HG03442 (cell line): ENCODE data around the gene KRT37.
"Not testable (repeated sequence)": the region's sequence is repeated elsewhere in the genome, so short reads cannot be mapped to it uniquely, and the experiment has no call there.

Source experiments
- ATAC-seq: cut with Tn5 transposase; IDR thresholded peaks from one replicate; pipeline ENCODE4 v1.9.1; 2021; ENCODE audit warnings: mild to moderate bottlenecking, moderate library complexity; ENCODE audit not compliant: unreplicated experiment

KRT37 gene

DNA sequence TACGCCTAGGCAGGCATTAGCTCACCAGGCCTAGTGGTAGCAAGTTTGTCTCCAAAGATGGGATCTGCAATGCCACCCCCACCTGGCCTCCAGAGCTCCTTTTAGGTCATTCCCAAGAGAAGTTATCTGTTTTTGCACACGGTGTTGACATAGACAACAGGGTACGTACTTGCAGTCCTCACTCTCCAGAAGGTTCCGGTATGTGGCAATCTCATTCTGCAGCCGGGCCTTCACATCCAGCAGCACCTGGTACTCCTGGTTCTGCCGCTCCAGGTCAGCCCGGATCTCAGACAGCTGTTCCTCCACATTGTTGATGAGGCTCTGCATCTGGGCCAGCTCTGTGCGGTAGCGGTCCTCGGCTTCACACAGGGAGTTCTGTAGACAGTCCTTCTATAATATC, 17.2 kb downstream of the KRT37 start:
- no peak for ATAC-seq

DNA sequence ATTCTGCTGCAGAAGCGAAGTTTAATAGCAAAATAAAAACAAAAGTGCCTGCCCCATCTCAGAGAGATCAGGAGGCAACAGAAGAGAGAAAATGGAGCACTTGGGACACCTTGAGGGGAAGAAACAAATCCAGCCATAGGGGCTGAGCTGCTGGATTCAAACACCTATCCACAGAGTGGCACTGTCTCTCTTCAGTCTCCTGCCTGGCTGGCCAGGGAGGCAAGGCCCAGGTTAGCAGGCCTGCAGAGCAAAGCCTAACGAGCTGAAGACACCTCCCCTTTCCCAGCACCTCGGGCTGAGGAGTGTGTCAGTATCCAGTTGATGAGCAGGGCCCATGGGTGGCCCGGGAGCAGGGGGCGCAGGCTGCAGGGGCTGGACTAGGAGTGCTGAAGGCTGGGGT, 18.2 kb downstream of the KRT37 start:
- ATAC-seq = no peak

DNA sequence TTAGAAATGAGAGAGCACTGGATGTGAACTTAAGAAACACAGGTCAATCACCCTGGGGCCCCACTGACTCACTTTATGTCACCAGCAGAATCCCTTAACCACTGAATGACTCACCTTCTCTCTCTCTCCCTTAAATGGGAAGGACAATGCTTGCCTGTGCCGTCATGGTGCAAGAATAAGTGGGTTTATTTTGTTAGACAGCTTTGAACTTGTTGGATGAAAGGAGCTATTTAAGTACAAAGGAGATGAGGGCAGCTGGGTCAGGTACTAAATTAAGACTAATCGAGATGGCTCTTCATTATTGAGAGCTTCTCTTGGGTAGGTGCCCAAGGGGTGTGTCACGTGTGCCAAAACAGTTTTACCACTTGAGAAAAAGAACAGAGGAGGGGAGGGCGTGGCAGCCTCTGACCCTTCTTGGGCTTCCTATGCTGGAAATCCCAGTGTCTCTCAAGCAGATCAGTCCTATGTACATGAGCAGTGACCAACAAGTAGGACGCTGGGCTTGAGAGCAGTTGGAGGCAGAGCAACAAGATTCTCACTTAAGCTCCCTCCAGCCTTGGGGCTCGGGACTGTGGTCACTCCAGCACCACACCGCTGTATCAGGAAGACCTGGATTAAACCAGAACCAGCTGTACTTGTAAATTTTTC, 20.2 kb downstream of the KRT37 start:
- ATAC-seq = no peak

DNA sequence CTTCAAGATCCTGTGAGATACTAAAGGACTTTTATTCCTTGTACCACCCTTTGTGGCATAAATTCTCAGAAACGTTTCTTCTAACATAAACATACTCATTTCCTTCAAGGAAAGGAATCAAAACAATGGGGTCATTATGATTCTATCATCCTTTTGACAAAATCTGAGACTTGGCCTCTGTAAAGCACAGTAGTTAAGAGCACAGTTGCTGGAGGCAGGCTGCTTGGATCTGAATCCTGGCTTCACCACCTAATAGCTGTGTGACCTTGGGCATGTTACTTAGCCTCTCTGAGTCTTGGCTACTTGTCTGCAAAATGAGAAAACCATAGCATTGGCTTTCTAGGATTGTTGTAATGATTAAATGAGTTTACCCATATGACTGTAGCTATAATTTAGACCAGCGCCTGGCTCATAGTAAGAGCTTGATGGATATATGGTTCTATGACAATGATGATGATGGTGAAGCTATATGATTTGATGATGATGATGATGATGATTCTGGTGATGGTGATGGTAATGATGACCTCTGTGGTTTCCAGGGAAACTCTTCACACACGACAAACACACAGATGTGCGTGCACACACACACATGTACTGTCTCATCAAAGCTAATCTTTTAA, 20.9 kb downstream of the KRT37 start:
- no peak for ATAC-seq

DNA sequence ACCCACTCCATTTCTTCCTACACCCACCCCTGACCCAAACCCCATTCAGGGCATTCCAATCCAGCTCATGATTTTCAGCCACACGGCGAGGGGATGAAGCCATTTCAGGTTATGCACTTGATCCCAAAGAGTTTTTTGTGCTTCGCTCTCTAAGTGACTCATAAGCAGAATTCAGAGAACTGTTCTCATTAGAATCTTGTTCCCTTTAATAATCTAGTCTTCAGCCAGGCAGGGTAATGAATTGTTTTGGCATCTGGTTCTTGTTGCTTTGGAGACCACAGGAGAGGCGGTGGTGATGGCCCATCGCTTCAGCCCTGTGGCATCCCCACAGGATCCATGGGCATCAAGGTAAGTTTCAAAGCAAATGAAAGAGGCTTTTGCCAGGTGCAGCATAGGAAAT, 22.2 kb downstream of the KRT37 start:
- no peak for ATAC-seq

GRCh38 chr17:41396996-41397660, 27.3 kb downstream of the KRT37 start, which contains the start of gene KRT31:
KRT31 (minus strand) TSS chr17:41397608; CDS start chr17:41397539, 69 bp downstream.
- no peak for ATAC-seq

DNA sequence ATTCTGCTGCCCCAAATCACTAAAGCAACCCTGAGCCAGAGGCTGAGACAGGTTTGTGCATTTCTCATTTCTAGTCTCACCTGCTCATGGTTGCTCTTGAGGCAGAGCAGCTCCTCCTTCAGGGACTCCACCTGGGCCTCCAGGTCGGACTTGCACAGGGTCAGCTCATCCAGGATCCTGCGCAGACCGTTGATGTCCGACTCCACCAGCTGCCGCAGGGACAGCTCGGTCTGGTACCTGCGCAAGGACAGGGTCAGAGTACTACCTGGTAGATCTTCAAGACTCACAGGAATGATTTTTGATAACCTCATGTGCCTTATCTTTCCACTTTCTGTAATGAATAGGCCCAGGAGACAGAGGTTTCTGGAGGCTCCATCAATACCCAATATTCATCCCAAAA, 28.0 kb downstream of the KRT37 start:
- no peak for ATAC-seq

DNA sequence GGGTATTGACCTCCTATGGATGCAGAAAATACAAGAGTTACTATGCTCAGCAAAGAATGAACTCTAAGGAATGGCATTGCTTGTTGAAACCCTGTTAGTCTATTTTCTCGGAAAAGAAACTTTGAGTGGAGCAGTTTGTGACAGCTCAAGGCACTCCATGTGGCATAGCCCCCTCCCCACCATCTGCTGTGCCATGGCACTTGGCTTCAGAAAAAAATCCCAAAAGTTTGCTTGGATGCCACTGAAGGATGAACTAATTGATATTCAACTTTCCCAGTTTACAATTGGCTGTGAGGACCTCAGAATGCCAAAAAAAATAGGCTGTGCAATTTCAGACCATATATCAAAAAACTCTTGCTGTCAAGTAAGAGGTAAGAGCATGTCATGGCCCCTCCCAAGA, 28.8 kb downstream of the KRT37 start:
- no peak for ATAC-seq

- not testable (repeated sequence) for ATAC-seq
Measured at GRCh38 chr17:41395044-41395443, 29.3 kb downstream of the KRT37 start.

DNA sequence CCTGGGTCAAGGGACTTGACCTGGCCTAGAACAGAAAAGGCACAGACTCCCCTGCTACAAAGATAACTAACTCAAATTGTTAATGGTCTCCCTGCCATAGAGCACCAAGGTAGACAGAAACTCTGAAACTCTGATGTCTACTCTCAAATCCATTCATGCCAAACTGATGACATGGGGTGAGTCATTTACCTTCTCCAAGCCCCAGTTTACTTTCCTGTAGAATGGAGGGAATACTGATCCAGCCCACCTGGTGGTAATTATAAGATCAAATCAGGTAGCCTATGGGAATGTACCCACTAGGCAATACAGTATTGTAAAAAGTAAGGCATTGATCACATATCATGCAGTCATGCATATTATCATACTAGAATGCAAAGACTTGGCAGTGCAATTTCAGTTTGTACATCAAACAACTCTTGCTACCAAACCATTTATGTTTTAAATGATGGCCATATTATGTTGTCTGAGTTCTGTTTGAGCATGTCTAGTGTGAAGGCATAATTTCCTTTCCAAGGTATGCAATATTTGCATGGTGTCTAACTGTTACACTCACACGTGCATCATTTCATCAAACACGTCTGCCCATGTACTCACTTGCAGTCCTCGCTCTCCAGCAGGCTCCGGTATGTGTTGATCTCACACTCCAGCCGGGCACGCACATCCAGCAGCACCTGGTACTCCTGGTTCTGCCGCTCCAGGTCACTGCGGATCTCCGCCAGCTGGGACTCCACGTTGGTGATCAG, 30.0 kb downstream of the KRT37 start:
- ATAC-seq = no peak

- ATAC-seq = no peak
Measured at GRCh38 chr17:41393826-41394225, 30.6 kb downstream of the KRT37 start.

- ATAC-seq = no peak
Measured at GRCh38 chr17:41393294-41393693, 31.1 kb downstream of the KRT37 start.

DNA sequence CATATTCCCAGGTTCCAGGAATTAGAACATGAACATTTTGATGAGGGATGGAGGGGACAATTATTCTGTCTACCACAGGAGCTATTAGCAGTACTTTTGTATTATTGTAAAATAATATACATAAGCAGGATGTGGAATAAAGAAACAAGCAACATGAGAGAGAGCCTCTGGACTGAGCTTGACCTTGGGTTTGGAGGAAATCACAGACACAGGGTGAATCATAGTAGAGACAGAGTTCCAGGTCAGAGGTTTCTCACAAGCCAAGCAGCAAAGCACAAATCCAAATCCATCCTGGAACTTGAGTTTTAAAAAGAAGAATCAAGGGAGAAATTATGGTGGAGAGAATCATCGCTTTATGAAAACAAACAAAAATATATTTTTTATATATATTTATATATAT, 32.1 kb downstream of the KRT37 start:
- no peak for ATAC-seq

DNA sequence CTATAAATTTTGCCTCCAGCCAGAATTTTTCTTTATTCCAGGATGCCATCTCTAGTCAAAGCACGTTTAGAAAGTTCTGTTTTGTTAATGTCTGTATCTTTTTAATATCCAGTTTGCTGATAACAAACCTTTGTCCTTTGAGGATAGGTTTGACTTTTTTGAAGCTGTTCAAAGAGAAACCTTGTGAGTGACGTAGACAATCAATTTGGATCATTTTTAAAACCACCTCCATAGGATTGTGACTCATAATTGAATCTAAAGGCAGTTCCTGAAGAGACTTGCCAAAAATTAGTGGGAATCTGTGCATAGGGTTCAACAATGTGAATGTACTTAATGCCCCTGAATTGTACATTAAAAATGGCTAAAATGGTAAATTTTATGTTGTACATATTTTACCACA, 32.9 kb downstream of the KRT37 start:
- ATAC-seq = no peak

DNA sequence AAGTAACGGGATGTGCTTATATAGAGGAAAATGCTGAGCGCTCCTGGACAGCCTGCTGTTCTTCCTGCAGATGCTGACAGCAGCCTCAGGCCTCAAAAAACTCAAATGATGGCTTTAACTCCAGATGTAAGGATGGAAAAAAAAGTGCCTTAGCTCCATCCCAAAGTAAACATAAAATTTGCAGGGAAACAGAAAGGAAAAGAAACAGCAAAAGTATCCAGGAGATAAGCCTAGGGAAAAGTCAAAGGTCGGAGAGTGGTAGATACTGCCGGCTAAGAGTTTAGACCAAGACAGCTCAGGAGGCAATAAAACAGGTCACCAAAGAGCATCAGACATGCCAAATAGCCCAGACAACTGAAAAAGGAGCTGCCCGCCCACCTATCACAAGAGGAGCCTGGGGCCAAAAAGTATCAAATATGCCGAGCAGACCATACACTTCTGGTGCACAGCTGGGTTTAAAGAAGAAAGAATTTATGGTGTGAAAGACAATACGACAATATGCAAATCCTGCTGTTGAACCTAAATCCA, 33.9 kb downstream of the KRT37 start:
- ATAC-seq = no peak

- ATAC-seq = no peak
Measured at GRCh38 chr17:41387670-41388069, 36.7 kb downstream of the KRT37 start.

DNA sequence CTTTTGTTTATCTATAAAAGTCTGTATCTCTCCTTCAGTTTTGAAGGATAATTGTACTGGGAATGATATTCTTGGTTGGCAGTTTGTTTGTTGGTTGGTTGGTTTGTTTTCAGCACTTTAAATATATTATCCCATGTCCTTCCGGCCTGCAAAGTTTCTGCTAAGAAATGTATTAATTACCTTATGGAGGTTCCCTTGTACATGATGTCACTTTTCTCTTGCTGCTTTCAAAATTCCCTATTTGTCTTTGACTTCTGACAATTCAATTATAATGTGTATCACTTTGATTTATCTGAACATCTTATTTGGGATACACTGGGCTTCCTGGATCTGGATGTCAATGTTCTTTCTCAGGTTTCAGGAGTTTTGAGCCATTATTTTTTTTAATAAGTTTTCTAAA, 38.2 kb downstream of the KRT37 start:
- ATAC-seq = no peak

GRCh38 chr17:41383690-41384089, 40.7 kb downstream of the KRT37 start:
- no peak for ATAC-seq

DNA sequence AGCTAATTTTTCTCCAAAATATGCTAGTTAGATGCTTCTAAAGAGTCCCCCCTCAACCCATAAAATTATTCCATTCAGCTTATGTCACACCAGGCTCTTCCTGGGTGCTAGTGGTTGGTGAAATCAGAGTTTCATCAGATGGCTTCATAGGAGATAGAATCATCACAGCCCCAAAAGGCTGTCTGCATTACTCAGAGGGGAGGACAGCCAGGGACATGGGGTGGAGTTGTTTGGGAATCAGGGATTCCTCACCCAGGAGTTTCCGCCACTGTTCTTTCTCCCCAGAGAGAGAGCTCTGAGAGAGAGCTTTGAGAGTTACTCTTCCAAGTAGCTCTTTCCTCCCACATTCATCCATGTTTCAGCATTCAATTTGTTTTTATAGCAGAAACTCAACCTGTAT, 42.0 kb downstream of the KRT37 start:
- no peak for ATAC-seq

DNA sequence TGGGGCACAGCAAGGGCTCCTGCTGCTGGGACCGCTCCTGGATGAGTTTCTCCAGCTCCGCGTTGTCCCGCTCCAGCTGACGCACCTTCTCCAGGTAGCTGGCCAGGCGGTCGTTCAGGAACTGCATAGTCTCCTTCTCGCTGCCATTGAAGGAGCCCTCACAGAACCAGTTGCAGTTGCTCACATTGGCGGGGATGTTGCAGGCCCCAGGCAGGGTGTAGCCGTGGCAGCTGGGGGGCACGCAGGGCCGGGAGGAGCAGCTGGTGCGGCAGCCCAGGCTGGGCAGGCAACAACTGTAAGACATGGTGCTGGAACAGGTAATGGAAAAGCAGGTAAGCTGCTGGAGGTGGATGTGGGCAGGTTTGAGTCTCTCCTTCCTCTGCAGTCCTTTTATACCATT, 42.4 kb downstream of the KRT37 start, which contains the start of gene KRT34:
Gene KRT34, minus strand, starts transcription at position 364 of the 400 bp plus-strand sequence. Its CDS starts 60 bp downstream, at position 304.
- not testable (repeated sequence) for ATAC-seq

- ATAC-seq = not testable (repeated sequence)
Measured at GRCh38 chr17:41380091-41380490, 44.3 kb downstream of the KRT37 start.
